HG03457 (cell line): ENCODE data around the gene LINC00237.
A peak's percentile ranks its signal among the peaks of the same experiment; 100 is the strongest.

Source experiments
- ATAC-seq: cut with Tn5 transposase; IDR thresholded peaks from one replicate; pipeline ENCODE4 v1.9.1; 2021; ENCODE audit warnings: moderate number of reproducible peaks; ENCODE audit not compliant: unreplicated experiment

LINC00237 gene

GRCh38 chr20:21100578-21101452 is 5.3 kb downstream of the LINC00237 start:
- no peak for ATAC-seq

GRCh38 chr20:21099751-21100577 is 6.2 kb downstream of the LINC00237 start:
- ATAC-seq: no peak

GRCh38 chr20:21096321-21097043 is 9.7 kb downstream of the LINC00237 start:
- no peak for ATAC-seq

GRCh38 chr20:21092806-21093205 is 13.4 kb downstream of the LINC00237 start:
- ATAC-seq: no peak

- ATAC-seq: no peak
Measured at GRCh38 chr20:21090721-21091120, 15.4 kb downstream of the LINC00237 start.

GRCh38 chr20:21090111-21090618 is 16.0 kb downstream of the LINC00237 start:
- ATAC-seq: no peak

GRCh38 chr20:21089391-21089790 is 16.8 kb downstream of the LINC00237 start:
- ATAC-seq: no peak

- ATAC-seq: no peak
Measured at GRCh38 chr20:21087862-21088540, 18.2 kb downstream of the LINC00237 start.

GRCh38 chr20:21083825-21084325 is 22.3 kb downstream of the LINC00237 start:
- no peak for ATAC-seq

GRCh38 chr20:21082584-21082983 is 23.6 kb downstream of the LINC00237 start:
- no peak for ATAC-seq

- no peak for ATAC-seq
Measured at GRCh38 chr20:21077809-21078345, 28.3 kb downstream of the LINC00237 start.

GRCh38 chr20:21076073-21076472 is 30.1 kb downstream of the LINC00237 start:
- ATAC-seq: no peak

- ATAC-seq: no peak
Measured at GRCh38 chr20:21075471-21075870, 30.7 kb downstream of the LINC00237 start.

GRCh38 chr20:21074605-21075336 is 31.4 kb downstream of the LINC00237 start:
- peak; percentile 96 for ATAC-seq

GRCh38 chr20:21067255-21067654 is 38.9 kb downstream of the LINC00237 start:
- ATAC-seq: no peak

- no peak for ATAC-seq
Measured at GRCh38 chr20:21064924-21065323, 41.2 kb downstream of the LINC00237 start.

GRCh38 chr20:21063276-21063675 is 42.9 kb downstream of the LINC00237 start:
- ATAC-seq: no peak

GRCh38 chr20:21053002-21053762 is 53.0 kb downstream of the LINC00237 start:
- ATAC-seq: no peak

- ATAC-seq: no peak
Measured at GRCh38 chr20:21052686-21053001, 53.5 kb downstream of the LINC00237 start.
